Liver (tissue), 9 donors: ENCODE measurements around the gene NUDT4. TPM values are rescaled to one million over a fixed set of nuclear protein-coding genes. Genes with fewer than 3 reads are reported as not detected.
A peak's percentile ranks its signal among the peaks of the same experiment; 100 is the strongest.
"Not testable (repeated sequence)": the region's sequence is repeated elsewhere in the genome, so short reads cannot be mapped to it uniquely, and the experiment has no call there.

Source experiments
- DNase-seq: peaks from one replicate; pipeline ENCODE4 v3.0.0-alpha.2; 2017; ENCODE audit warnings: low spot score
- H3K27ac ChIP-seq, 2 donors: one replicate each; pipeline ENCODE4 v1.7.0; 2013; ENCODE audit warnings: inconsistent platforms in 2 of 2, low read length in 2 of 2, control low read depth in 1 of 2, low read depth in 1 of 2, mild to moderate bottlenecking in 1 of 2
- H3K27me3 ChIP-seq, 4 donors: one replicate each; pipeline versions ENCODE4 v1.6.1 to v1.7.0; 2013; ENCODE audit warnings: low read length in 3 of 4, inconsistent platforms in 1 of 4, mild to moderate bottlenecking in 1 of 4, moderate library complexity in 1 of 4; ENCODE audit not compliant: control insufficient read depth in 4 of 4, insufficient read depth in 4 of 4
- H3K36me3 ChIP-seq, 4 donors: one replicate each; pipeline versions ENCODE4 v1.6.1 to v1.7.0; 2013; ENCODE audit warnings: low read length in 3 of 4, mild to moderate bottlenecking in 3 of 4, low read depth in 1 of 4, moderate library complexity in 1 of 4; ENCODE audit not compliant: control insufficient read depth in 4 of 4, insufficient read depth in 3 of 4
- H3K4me1 ChIP-seq, 4 donors: one replicate each; pipeline versions ENCODE4 v1.6.1 to v1.7.0; 2013; ENCODE audit warnings: low read length in 3 of 4, mild to moderate bottlenecking in 3 of 4, moderate library complexity in 1 of 4; ENCODE audit not compliant: control insufficient read depth in 4 of 4, insufficient read depth in 4 of 4
- H3K4me3 ChIP-seq, 3 donors: one replicate each; pipeline versions ENCODE4 v1.6.1 to v1.7.0; 2013; ENCODE audit warnings: low read length in 3 of 3, control low read depth in 1 of 3, low read depth in 1 of 3, mild to moderate bottlenecking in 1 of 3
- H3K9ac ChIP-seq, 2 donors: one replicate each; pipeline ENCODE4 v1.7.0; 2013; ENCODE audit warnings: low read length in 2 of 2, mild to moderate bottlenecking in 2 of 2, moderate library complexity in 2 of 2, control low read depth in 1 of 2, low read depth in 1 of 2
- H3K9me3 ChIP-seq, 4 donors: one replicate each; pipeline versions ENCODE4 v1.6.1 to v1.7.0; 2013; ENCODE audit warnings: low read length in 3 of 4; ENCODE audit not compliant: control insufficient read depth in 4 of 4
- HNF4A ChIP-seq, 2 donors: conservative IDR thresholded peaks; 2 replicates each; pipeline ENCODE4 v1.6.1; 2016; ENCODE audit warnings: antibody characterized with exemption in 2 of 2, mild to moderate bottlenecking in 2 of 2
- HNF4G ChIP-seq: IDR thresholded peaks from 2 replicates; pipeline ENCODE4 v1.6.1; 2016; ENCODE audit warnings: antibody characterized with exemption
- RAD21 ChIP-seq, 2 donors: IDR thresholded peaks; 2 replicates each; pipeline ENCODE4 v1.6.1; 2016; ENCODE audit warnings: antibody characterized with exemption in 2 of 2, mild to moderate bottlenecking in 2 of 2
- RXRA ChIP-seq, 2 donors: IDR thresholded peaks; 2 replicates each; pipeline ENCODE4 v1.6.1; 2017 to 2018; ENCODE audit warnings: antibody characterized with exemption in 2 of 2, mild to moderate bottlenecking in 1 of 2
- SP1 ChIP-seq: IDR thresholded peaks from 2 replicates; pipeline ENCODE4 v1.6.1; 2018; ENCODE audit warnings: antibody characterized with exemption, mild to moderate bottlenecking
- WGBS: extraction: QIAGEN DNeasy Blood & Tissue Kit; methylation state at CpG from one replicate; pipeline ENCODE4 v1.1.7; 2013; 5-methylcytosine and 5-hydroxymethylcytosine counted together
- polyA plus RNA-seq, 2 donors: library from polyadenylated mRNA; stranded (reverse) in 1 of 2; unstranded in 1 of 2; fragments of 200-250 nt in 1 of 2; fragments of >200 nt in 1 of 2; fragmentation: Nextera tagmentation in 1 of 2; extraction: Ambion mirVana in 1 of 2; gene quantifications; one replicate each; pipeline versions ENCODE4 v1.2.1 to v1.2.3, GENCODE V29; 2013 to 2015
- total RNA-seq, 2 donors: library from RNA; depleted of rRNA; stranded (reverse); fragments of >200 nt; gene quantifications; one replicate each; pipeline ENCODE4 v1.2.3, GENCODE V29; 2014
- TF ChIP-seq, protein P1 (sequence below): IDR thresholded peaks from 2 replicates; pipeline ENCODE4 v1.6.1; 2016; ENCODE audit warnings: antibody characterized with exemption
- TF ChIP-seq, protein P2 (sequence below): fragments of 150-350 bp; IDR thresholded peaks from 2 replicates; pipeline ENCODE4 v1.5.1; 2017; ENCODE audit warnings: improper control_type of control experiment, low read depth, low read length; ENCODE audit not compliant: missing input control
- TF ChIP-seq, protein P3 (sequence below): IDR thresholded peaks from 2 replicates; pipeline ENCODE4 v1.6.1; 2016; ENCODE audit warnings: antibody characterized with exemption, mild to moderate bottlenecking
- TF ChIP-seq, protein P4 (sequence below): IDR thresholded peaks from 2 replicates; pipeline ENCODE4 v1.6.1; 2016; ENCODE audit warnings: antibody characterized with exemption
- donor health status: healthy.
- donor health status: healthy.
- donor health status: healthy.
- donor health status: healthy.
- donor health status: healthy.

NUDT4 gene
- total and polyA plus RNA-seq, 4 donors, result 8.9 to 141 (median 11.9) TPM

DNA sequence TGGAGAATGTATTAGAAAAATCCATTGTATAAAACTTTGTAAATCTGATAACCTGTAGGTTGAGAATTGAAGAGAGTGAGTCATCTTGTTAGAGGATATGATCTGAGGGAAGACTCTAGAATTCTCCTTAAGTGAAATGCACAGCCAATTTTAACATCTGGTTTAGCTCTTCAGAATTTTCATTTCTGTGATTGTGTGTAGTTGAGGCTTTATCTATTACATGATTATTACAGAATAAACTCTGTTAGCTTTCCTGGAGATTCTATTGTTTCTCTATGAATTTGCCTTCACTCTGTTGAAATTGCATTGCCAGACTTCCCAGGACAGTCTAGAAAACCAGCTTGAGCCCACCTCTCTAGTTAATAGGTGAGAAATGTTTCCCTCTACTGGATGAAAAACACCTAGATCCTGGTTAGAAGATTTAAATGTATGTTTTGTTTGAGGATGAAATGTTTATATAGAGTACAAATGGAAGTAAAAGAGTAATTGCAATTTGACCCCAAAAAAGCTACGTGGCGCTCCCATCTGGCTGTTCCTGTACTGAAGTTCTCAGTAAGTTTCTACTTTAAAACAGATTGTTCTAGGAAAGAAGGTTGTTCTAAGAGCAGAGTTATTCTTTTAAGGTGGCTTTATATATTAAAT, 2.9 kb downstream of the NUDT4 start:
- Histone ChIP-seq H3K9me3 (no peaks in the 10 kb centered on the region), H3K4me3 (peak overlapping the region in 2 of 3 donors; percentile 78 to 97), H3K27ac (peak overlapping the region; percentile 39 to 98), H3K27me3 (no peaks in the 10 kb centered on the region), H3K36me3 (no peaks in the 10 kb centered on the region), H3K4me1 (peaks cover 3 to 36% (median 27%) of the 10 kb centered on the region in 4 donors), H3K9ac (peak overlapping the region in 1 of 2 donors; percentile 99)
- TF ChIP-seq, protein P1, sequence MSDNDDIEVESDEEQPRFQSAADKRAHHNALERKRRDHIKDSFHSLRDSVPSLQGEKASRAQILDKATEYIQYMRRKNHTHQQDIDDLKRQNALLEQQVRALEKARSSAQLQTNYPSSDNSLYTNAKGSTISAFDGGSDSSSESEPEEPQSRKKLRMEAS, result no peak
- TF ChIP-seq HNF4A (conservative IDR thresholded peaks at IDR 0.05) (peak in 1 of 2 donors; percentile 26), RAD21 (IDR thresholded peaks at IDR 0.05) (peak; percentile 67 to 69)
- no peak for DNase-seq
- WGBS, result 27% methylated on average over 2 of the region's 2 CpGs

DNA sequence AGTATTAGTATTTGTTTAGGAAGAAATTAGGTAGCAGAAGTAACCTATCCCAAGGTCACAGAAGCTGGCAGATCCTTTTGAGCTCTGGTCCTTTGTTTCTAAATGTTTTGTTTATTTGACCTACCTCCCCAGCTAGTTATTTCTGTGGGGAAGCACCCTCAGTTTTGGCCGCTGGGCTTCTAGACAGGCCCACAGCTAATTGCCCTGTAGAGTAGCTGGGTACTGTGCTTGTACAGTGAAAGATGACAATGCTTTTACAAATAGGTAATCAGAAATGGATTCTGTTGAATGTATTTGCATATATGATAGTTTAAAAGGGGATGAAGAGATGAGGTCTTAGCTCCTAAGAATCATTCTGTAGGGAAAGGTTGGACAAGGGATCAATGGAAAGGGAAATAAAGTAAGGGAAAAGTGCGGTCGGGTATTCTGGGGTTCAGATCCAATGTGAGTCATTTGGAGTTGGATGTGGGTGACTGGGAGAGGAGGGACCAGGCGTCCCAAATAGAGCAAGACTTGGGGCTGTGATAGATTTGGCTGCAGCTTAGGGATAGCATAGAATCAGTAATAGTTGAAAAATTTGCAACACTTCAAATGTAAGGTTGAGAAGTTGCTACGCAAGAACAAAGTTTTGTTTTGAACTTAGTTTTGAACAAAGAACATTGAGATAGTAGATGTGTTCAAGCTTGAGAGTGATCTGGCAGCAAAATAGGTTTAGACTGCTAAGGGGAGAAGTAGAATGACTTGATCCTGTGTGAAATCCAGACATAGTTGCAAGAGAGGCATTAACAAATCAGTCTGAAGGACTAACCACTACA, 3.6 kb downstream of the NUDT4 start:
- H3K9ac ChIP-seq, result peak overlapping the region in 1 of 2 donors; percentile 99
- TF ChIP-seq HNF4A (conservative IDR thresholded peaks at IDR 0.05), result peak in 1 of 2 donors; percentile 6
- TF ChIP-seq, protein P2, sequence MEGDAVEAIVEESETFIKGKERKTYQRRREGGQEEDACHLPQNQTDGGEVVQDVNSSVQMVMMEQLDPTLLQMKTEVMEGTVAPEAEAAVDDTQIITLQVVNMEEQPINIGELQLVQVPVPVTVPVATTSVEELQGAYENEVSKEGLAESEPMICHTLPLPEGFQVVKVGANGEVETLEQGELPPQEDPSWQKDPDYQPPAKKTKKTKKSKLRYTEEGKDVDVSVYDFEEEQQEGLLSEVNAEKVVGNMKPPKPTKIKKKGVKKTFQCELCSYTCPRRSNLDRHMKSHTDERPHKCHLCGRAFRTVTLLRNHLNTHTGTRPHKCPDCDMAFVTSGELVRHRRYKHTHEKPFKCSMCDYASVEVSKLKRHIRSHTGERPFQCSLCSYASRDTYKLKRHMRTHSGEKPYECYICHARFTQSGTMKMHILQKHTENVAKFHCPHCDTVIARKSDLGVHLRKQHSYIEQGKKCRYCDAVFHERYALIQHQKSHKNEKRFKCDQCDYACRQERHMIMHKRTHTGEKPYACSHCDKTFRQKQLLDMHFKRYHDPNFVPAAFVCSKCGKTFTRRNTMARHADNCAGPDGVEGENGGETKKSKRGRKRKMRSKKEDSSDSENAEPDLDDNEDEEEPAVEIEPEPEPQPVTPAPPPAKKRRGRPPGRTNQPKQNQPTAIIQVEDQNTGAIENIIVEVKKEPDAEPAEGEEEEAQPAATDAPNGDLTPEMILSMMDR, result no peak
- H3K4me1 ChIP-seq, result peaks cover 3 to 30% (median 23%) of the 10 kb centered on the region in 4 donors
- WGBS, result 65% methylated on average over 5 of the region's 5 CpGs
- H3K4me3 ChIP-seq, result peak overlapping the region in 2 of 3 donors; percentile 78 to 97
- no peaks in the 10 kb centered on the region for H3K9me3 ChIP-seq
- no peaks in the 10 kb centered on the region for H3K36me3 ChIP-seq
- peak overlapping the region; percentile 5 to 36 for H3K27ac ChIP-seq
- H3K27me3 ChIP-seq, result no peaks in the 10 kb centered on the region
- no peak for DNase-seq

DNA sequence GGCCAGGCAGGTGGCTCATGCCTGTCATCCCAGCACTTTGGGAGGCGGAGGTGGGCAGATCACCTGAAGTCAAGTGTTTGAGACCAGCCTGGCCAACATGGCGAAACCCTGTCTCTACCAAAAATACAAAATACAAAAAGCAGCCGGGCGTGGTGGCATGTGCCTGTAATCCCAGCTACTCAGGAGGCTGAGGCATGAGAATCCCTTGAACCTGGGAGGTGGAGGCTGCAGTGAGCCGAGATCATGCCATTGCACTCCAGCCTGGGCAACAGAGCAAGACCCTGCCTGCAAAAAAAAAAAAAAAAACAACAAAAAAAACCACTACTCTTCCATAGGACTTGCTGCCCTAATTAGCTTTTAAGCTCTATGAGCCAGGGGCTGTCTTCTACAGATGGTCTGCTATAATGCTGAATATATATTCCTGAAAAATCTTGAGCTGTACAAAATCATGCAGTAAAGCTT, 4.3 kb downstream of the NUDT4 start:
- not testable (repeated sequence) for H3K27me3 ChIP-seq, DNase-seq, H3K9me3 ChIP-seq, H3K36me3 ChIP-seq, H3K27ac ChIP-seq, H3K4me3 ChIP-seq, H3K9ac ChIP-seq
- H3K4me1 ChIP-seq, result peaks cover 3 to 25% (median 18%) of the 10 kb centered on the region in 4 donors
- WGBS, result 93% methylated on average over 5 of the region's 5 CpGs

DNA sequence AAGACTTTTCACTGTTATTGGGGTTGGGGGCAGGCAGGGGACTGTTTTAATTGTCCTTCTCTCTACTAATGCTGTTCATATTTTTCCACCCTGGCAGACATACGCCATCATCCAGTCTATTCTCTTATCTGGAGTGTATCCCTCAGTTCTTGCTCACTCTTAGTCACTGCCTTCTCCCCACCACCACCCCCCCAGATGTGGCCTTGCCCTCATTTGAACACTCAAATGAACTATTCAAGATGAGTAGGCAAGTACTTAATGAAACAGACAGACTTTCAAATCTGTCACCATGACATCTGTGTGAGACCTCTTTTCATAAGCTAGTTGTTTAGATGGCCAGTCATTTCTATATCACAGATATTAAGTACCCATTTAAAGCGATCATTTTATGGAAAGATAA, 10.1 kb downstream of the NUDT4 start:
- Histone ChIP-seq H3K4me1 (peaks cover 6 to 20% (median 9%) of the 10 kb centered on the region in 4 donors), H3K4me3 (no peak overlapping the region), H3K36me3 (no peaks in the 10 kb centered on the region), H3K9ac (no peak overlapping the region), H3K9me3 (no peaks in the 10 kb centered on the region), H3K27me3 (no peaks in the 10 kb centered on the region), H3K27ac (no peak overlapping the region)
- TF ChIP-seq, protein P3, sequence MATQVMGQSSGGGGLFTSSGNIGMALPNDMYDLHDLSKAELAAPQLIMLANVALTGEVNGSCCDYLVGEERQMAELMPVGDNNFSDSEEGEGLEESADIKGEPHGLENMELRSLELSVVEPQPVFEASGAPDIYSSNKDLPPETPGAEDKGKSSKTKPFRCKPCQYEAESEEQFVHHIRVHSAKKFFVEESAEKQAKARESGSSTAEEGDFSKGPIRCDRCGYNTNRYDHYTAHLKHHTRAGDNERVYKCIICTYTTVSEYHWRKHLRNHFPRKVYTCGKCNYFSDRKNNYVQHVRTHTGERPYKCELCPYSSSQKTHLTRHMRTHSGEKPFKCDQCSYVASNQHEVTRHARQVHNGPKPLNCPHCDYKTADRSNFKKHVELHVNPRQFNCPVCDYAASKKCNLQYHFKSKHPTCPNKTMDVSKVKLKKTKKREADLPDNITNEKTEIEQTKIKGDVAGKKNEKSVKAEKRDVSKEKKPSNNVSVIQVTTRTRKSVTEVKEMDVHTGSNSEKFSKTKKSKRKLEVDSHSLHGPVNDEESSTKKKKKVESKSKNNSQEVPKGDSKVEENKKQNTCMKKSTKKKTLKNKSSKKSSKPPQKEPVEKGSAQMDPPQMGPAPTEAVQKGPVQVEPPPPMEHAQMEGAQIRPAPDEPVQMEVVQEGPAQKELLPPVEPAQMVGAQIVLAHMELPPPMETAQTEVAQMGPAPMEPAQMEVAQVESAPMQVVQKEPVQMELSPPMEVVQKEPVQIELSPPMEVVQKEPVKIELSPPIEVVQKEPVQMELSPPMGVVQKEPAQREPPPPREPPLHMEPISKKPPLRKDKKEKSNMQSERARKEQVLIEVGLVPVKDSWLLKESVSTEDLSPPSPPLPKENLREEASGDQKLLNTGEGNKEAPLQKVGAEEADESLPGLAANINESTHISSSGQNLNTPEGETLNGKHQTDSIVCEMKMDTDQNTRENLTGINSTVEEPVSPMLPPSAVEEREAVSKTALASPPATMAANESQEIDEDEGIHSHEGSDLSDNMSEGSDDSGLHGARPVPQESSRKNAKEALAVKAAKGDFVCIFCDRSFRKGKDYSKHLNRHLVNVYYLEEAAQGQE, result no peak
- TF ChIP-seq HNF4G, result no peak
- TF ChIP-seq, protein P4, sequence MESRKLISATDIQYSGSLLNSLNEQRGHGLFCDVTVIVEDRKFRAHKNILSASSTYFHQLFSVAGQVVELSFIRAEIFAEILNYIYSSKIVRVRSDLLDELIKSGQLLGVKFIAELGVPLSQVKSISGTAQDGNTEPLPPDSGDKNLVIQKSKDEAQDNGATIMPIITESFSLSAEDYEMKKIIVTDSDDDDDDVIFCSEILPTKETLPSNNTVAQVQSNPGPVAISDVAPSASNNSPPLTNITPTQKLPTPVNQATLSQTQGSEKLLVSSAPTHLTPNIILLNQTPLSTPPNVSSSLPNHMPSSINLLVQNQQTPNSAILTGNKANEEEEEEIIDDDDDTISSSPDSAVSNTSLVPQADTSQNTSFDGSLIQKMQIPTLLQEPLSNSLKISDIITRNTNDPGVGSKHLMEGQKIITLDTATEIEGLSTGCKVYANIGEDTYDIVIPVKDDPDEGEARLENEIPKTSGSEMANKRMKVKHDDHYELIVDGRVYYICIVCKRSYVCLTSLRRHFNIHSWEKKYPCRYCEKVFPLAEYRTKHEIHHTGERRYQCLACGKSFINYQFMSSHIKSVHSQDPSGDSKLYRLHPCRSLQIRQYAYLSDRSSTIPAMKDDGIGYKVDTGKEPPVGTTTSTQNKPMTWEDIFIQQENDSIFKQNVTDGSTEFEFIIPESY, result no peak
- TF ChIP-seq SP1, result no peak
- no peak for TF ChIP-seq RAD21 (IDR thresholded peaks at IDR 0.05)
- no peak for TF ChIP-seq RXRA (IDR thresholded peaks at IDR 0.05)
- 89% methylated on average over 2 of the region's 2 CpGs for WGBS
- no peak for DNase-seq
